GM23248 (cell line): Measurements from ENCODE around the gene VPS13D.

Experiments
- EZH2 ChIP-seq: fragments of 200-600 bp; sonication (generic); IDR thresholded peaks from 2 replicates; pipeline ENCODE4 v1.6.1; 2018; ENCODE audit warnings: antibody characterized with exemption, mild to moderate bottlenecking; ENCODE audit not compliant: insufficient read depth, poor library complexity, severe bottlenecking
- EZH2phosphoT487 ChIP-seq: fragments of 200-600 bp; sonication (generic); IDR thresholded peaks from 2 replicates; pipeline ENCODE4 v1.6.1; 2018; ENCODE audit warnings: antibody characterized with exemption, moderate library complexity, mild to moderate bottlenecking, low read depth; ENCODE audit not compliant: insufficient read depth

- TF ChIP-seq EZH2phosphoT487 (no peak), EZH2 (no peak)
Observed at GRCh38 chr1:12294076-12294475, 64.2 kb downstream of the VPS13D start.
